A172 (cell line): ENCODE measurements around the gene NADK2. TPM values are rescaled to one million over a fixed set of nuclear protein-coding genes. Genes with fewer than 3 reads are reported as not detected.

ENCODE experiments used
- DNase-seq: peaks from one replicate; pipeline ENCODE4 v3.0.0-alpha.2; 2015; ENCODE audit warnings: low spot score
- total RNA-seq: library from RNA; depleted of rRNA; stranded (reverse); fragments of >200 nt; shearing (Covaris generic); gene quantifications from 2 replicates; pipeline ENCODE4 v1.2.3, GENCODE V29; 2014; rRNA removed

The NADK2 gene
- total RNA-seq, 1 experiment from 2014 or later = 42.4 TPM

DNA sequence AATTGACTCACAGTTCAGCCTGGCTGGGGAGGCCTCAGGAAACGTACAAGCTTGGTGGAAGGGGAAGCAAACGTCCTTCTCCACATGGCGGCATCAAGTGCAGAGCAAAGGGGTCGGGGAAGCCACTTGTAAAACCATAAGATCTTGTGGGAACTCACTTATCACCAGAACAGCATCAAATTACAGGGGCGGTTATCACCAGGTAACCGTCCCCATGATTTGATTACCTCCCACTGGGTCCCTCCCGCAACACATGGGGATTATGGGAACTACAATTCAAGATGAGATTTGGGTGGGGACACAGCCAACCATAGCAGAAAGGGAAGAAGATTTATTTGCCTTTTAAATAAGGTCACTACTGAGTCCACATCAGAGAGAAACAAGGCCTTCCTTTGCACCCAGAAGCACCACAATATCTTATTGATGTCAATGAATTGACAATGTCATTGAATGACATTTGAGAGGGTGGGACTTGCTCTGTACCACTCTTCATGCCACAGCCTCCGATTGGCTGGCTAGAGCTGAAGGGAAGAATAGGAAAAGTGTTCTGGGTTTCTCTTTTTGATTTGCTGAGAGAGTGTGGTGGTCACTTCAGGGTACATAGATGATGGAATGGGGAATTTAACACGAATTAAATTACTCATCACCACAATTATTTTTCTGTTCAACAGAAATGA lies 78.8 kb downstream of the NADK2 start:
- DNase-seq = no peak

- no peak for DNase-seq
Observed at GRCh38 chr5:36161361-36161760, 80.4 kb downstream of the NADK2 start.

DNA sequence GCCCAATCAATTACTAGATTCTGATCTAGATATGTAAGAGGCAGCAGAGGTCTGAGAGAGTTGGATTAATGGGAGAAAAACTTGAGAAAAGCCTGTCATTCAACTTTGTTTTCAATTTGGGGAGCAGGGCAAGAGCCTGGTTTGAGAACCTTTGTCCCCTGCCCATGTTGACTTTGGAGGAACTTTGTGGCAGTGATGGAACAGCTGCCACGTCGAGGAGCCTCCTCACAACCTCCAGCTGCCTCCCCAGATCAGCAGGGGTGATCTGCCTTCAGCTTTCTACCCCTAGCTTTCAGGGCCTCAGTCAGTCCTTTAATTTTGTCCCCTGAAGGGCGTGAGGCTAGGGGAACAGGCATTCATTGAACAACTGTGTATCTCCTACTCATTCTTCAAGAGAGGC lies 81.1 kb downstream of the NADK2 start:
- DNase-seq = no peak

GRCh38 chr5:36158144-36158543 lies 83.6 kb downstream of the NADK2 start:
- DNase-seq = no peak

GRCh38 chr5:36156619-36157018 lies 85.1 kb downstream of the NADK2 start:
- no peak for DNase-seq

DNA sequence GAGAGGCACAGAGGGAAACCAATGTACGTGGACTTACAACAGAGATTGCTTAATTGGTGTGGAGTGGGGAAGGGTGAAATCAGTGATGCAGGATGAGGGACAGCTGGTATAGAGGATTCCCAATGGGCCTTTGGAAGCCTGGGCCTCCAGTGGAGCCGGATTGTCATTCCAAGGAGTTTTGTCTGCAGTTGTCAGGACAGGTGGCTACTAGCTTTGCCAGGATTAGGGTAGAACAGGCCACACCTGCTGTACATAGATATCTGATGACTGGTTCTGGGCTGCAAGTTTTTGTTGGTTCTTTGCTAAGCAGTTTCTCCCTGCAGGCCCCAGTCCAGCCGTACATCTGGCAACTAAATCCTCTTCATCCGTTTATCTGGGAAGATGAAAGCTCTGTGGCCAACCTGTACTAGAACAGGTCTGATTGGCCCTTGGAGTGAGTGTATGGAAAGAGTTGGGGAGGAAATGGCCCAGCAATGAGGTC lies 85.6 kb downstream of the NADK2 start:
- DNase-seq = peak; percentile 74

DNA sequence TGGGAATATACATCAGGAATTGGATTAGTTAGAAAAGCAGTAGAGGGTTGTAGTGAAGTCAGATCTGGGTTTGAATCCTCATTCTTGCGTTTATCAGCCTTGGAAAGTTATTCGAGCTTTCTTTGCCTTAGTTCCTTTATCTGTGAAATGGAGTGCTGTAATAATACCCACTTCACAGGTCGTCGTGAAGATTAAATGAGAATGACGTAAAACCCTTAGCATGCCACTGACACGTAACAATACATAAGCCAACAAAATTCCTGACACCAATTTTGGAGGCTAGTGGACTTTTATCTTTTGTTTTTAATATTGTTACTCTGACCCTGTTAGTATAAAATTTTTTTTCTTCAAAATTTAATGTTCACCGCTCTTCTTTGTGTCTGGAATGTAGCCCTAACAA lies 86.4 kb downstream of the NADK2 start:
- no peak for DNase-seq

DNA sequence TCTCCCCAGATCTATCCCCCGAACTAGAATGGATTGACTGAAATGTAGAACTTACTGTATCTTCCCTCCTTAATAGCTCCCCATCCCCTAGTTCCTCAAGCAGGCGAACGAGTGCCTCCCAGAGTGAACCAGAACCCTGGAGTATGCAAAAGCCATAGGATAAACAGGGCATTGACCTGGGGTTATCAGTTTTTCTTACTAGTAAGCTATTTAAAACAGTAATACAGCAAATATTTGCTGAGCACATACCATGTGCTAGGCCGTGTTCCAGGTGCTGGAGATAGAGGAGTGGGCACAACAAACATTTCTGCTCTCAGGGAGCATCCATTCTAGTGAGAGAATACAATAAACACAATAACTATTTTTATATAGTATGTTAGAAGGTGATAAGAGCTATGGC lies 88.0 kb downstream of the NADK2 start:
- no peak for DNase-seq

GRCh38 chr5:36153298-36153677 lies 88.4 kb downstream of the NADK2 start:
- no peak for DNase-seq

DNA sequence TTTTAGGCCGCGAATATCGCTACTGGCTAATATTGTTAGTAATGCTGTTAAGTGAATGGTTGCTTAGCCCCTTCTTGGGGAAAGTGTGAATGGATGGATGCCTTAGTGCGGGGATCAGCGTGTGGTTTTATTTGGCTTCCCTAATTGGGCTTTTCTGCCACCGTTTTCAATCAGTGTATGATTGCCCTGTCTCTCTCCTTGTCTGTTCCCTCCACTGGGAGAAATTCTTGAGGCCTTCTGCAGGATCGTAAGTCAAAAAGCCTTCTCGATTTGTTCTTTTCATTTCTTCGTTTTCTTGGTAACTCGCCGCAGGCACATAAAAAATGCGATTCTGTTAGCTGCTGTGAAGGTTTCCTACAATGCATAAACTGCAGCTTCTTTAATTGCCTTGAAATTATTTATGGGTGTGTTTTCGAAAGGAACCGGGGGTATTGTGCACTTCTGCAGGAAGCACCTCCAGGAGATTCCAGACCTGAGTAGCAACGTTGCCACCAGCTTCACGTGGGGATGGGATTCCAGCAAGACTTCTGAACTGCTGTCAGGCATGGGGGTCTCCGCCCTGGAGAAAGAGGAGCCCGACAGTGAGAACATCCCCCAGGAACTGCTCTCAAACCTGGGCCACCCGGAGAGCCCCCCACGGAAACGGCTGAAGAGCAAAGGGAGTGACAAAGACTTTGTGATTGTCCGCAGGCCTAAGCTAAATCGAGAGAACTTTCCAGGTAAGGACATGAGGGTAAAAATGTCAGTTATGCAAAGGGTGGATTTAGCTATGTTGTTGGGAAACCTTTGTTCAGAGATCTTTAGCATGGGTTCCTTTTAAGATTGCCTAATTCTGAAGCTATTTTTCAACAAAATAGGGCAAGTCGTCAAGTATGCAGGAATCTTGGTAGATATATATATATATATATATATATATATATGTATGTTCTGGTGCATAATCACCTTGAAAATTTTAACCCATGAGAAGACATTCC lies 89.1 kb downstream of the NADK2 start:
- peak; percentile 11 for DNase-seq

- DNase-seq = peak; percentile 97
Observed at GRCh38 chr5:36151434-36152323, 90.0 kb downstream of the NADK2 start, which contains the start of the genes LMBRD2 and SKP2. Gene LMBRD2 (minus strand): TSS chr5:36151887. CDS start chr5:36143349, 8,538 bp downstream. Gene SKP2 (plus strand): TSS chr5:36152111. CDS start chr5:36152263, 152 bp downstream.

DNA sequence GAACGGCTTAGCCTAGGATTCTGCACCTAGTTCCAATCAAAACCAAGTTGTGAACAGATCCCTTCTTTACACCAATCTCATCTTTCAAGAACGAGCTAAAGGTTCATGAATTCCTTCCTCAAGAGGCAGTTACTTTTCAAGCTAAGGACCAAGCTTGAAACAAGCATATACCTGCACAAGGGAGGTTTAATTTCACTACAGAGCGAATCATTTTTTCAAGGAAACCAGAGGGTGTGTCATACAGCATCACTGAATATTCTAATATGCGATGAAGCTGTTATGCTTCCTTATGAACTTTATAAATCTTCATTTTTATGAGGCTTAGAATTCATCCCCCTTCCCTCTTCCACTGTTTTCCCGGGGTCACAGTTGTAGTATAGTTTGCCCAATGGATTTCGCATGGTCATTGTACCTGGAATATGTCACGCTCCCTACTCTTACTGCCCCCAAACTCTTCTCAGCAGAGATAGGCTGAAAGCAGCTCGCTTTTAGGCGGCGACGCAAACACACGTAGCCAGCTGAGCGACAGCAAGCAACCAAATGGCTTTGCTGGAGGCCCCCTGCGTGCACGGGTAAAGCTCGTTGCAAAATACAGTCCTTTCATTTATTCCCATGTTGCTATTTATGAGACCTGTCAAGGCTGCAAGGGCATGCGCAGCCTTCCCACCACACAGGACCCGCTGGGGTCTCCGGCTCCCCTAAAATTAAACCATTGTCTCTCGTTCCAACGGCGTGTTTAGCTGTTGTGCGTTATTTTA lies 90.9 kb downstream of the NADK2 start:
- DNase-seq = peak; percentile 46

- DNase-seq = no peak
Observed at GRCh38 chr5:36147681-36148080, 94.0 kb downstream of the NADK2 start.

DNA sequence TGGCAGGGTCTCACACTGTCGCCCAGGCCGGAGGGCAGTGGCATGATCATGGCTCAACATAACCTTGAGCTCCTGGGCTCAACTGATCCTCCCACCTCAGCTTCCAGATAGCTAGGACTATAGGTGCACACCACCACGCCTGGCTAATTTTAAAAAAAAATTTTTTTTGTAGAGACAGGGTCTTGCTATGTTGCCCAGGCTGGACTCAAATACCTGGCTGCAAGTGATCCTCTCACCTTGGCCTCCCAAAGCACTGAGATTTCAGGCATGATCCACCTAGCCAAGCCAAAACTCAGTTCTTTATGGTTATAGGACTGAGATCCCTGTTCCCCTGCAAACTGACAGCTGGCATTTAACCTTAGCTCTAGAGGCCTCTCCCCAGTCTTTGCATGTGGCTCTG lies 95.3 kb downstream of the NADK2 start:
- DNase-seq = no peak

GRCh38 chr5:36145311-36145710 lies 96.4 kb downstream of the NADK2 start:
- DNase-seq = no peak

Other genes starting within 250 kb of the NADK2 start
- not detected in 2 replicates for gene UGT3A2, start 175.0 kb downstream of the NADK2 start, total RNA-seq
- 14.7 and 15.5 TPM in 2 replicates for gene LMBRD2, start 90.0 kb downstream of the NADK2 start, total RNA-seq
- 52.8 and 68.9 TPM in 2 replicates for gene SKP2, start 89.8 kb downstream of the NADK2 start, total RNA-seq
- gene RANBP3L, start 60.0 kb upstream of the NADK2 start, total RNA-seq = not detected in 2 replicates